Stimulated activated CD8-positive, alpha-beta memory T cell treated with anti-CD3 and anti-CD28 coated beads, Interleukin-2, amount 100 ng/mL, for 48 hours (primary cell): Measurements from ENCODE around the gene AHCYL2.
"Not testable (repeated sequence)": the region's sequence is repeated elsewhere in the genome, so short reads cannot be mapped to it uniquely, and the experiment has no call there.

Source experiments
- DNase-seq, 2 donors: peaks; one replicate each; pipeline ENCODE4 v3.0.0-alpha.2; 2020; ENCODE audit warnings: low read depth in 2 of 2

AHCYL2 gene

DNA sequence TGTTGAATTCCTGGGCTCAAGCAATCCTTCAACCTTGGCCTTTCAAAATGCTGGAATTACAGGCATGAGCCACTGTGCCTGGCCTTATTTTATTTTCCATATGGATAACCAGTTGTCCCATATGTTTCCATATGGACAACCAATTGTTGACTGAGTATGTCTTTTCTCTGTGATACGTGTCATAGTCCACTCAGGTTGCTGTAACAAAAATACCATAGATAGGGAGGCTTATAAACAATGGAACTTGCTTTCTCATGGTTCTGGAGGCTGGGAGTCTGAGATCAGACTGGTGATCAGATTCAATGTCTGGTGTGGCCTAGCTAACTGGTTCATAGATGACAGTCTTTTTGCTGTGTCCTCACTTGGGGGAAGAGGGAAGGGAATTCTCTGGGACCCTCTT lies 19.4 kb downstream of the AHCYL2 start:
- DNase-seq, result no peak

GRCh38 chr7:129245533-129245932 lies 20.7 kb downstream of the AHCYL2 start:
- no peak for DNase-seq

GRCh38 chr7:129247087-129247486 lies 22.3 kb downstream of the AHCYL2 start:
- no peak for DNase-seq

GRCh38 chr7:129252128-129252527 lies 27.3 kb downstream of the AHCYL2 start:
- DNase-seq, result no peak

DNA sequence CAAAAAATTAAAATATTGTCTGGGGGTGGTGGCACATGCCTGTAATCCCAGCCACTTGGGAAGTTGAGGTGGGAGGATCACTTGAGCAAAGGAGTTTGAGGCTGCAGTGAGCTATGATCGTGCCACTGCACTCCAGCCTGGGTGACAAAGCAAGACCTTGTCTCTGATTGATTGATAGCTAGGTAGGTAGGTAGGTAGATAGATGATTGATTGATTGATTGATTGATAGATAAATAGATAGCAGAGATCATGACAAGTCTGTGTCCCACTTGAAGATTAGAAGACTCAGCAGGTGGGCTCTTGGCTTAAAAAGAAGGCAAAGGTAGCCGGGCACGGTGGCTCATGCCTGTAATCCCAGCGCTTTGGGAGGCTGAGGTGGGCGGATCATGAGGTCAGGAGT lies 27.8 kb downstream of the AHCYL2 start:
- DNase-seq, result not testable (repeated sequence)

- DNase-seq, result no peak
These were observed 31.0 kb downstream of the AHCYL2 start for GRCh38 chr7:129255800-129256199.

GRCh38 chr7:129256221-129256620 lies 31.4 kb downstream of the AHCYL2 start:
- DNase-seq, result no peak

- DNase-seq, result no peak
These were observed 32.3 kb downstream of the AHCYL2 start for GRCh38 chr7:129257168-129257567.

DNA sequence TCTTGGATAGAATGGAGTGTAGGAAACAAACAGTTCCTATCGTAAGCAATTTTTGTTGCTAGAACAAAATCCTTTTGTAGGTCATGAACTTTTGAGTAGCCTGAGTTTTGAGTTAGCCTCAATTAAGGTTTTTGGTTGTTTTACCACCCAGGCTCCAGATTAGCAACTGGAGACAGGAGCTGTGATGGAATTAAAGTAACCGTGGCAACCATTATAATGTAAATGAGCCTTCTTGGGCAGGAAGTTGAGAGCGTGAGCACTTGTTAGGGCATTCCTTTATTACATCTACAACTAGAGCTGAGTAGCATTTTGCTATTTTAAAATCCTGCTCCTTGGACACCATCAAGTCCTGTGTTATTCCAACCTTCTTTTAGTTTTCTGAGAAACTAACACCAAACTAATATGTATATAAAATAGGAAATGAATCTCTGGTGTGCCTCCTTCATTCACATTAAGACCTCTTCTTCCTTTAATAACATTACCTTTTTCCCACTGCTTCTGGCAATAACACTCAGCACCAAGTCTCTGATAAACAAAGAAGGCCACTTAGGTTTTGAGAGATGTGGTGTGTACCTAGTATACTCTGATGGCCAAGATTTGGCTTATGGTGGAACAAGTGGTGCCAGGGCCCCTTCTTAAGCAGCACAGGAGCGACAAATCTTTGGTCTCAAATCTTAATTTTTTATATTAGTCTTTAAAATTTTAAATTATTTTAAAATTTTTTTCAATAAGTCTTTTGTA lies 34.0 kb downstream of the AHCYL2 start:
- DNase-seq, result no peak

DNA sequence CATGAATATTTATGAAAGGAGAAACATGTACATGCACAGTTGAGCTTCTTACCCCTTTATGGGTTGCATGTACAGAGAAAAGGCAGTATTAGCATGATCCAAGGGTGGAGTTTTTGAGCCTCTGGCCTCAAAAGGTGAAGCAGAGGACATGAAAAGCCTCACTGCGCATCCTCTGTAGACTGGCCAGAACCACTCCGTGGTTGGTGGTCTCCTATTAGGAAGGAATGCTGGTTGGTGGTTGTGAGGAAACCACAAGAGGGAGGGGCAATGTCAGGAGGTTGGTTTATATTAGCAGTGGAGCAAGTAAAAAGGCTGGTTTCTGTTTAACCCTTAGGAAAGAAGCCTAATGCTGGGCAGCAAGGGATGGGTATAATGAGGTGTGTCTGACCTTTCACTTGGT lies 37.5 kb downstream of the AHCYL2 start:
- no peak for DNase-seq

- DNase-seq, result no peak
These were observed 38.3 kb downstream of the AHCYL2 start for GRCh38 chr7:129263168-129263567.

GRCh38 chr7:129264534-129264933 lies 39.7 kb downstream of the AHCYL2 start:
- no peak for DNase-seq

GRCh38 chr7:129265328-129265727 lies 40.5 kb downstream of the AHCYL2 start:
- no peak for DNase-seq

- DNase-seq, result no peak
These were observed 41.4 kb downstream of the AHCYL2 start for GRCh38 chr7:129266181-129266580.

DNA sequence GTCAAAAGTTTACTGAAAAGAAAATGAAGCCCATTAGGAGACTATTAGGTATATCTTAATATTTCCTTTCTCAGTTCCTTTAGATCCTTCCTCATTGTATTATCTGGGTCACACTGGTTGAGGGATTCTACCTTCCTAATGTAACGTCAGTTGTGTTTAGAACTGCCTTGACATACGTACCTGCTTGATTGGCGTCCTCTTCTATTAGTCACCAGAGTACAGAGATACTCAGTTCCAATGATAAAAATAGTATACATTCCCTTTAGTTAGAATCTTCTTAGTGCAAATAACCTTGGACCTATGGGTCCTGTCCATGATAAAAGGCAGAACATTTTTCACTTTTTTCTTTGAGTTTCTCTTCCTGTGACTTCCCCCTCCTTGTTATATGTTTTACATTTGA lies 45.2 kb downstream of the AHCYL2 start:
- DNase-seq, result no peak

DNA sequence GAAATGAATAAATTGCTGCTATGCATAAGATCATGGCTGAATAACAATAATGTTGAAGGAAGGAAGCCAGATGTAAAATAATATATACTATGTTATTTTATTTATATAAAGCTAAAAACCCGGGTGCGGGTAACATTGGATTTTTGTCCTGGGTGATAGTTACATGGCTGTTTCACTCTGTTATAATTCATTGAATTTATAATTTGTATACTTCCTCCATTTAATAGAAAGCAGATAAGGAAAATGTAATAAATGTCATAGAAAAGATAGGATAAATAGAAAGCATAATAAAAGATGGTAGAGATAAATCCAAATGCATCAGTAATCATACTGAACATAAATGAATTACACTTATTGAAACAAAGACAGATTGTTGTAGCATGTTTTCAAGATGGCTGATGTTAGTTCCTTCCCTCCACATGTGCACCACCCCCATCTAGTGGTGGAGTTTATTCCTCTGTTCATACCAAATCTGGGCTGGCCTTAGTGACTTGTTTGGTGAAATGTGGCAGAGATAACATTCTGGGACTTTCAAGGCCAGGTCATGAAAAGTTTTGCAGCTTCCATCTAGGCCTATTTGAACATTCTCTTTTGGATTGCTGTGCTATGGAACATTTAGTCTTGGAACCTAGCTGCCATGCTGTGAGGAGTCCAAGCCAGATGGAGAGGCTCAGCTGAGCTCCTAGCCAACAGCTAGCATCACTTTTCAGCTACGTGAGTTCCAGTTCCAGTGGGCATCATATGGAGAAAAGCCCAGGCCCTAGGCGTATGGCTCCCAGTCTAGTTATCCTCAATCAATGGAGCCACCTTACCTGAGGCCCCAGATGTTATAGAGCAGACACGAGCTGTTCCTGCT lies 46.9 kb downstream of the AHCYL2 start:
- peak; percentile 6 to 31 for DNase-seq

- no peak for DNase-seq
These were observed 49.1 kb downstream of the AHCYL2 start for GRCh38 chr7:129273936-129274335.

DNA sequence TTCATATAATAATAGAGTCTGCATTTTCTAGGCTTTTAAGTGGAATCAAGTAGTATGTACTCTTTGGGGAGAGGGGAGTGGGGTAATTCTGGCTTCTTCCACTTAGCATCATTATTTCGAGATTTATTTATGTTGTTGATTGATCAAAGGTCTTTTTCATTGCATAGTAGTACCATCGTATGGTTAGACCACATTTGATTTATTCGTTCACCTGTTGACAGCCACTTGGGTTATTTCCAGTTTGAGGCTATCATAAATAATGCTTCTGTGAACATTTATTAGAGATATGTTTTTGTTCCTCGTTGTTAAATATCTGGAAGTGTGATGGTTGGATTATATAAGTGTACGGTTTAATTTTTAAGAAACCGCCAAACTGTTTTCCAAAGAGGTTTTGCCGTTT lies 52.8 kb downstream of the AHCYL2 start:
- no peak for DNase-seq

DNA sequence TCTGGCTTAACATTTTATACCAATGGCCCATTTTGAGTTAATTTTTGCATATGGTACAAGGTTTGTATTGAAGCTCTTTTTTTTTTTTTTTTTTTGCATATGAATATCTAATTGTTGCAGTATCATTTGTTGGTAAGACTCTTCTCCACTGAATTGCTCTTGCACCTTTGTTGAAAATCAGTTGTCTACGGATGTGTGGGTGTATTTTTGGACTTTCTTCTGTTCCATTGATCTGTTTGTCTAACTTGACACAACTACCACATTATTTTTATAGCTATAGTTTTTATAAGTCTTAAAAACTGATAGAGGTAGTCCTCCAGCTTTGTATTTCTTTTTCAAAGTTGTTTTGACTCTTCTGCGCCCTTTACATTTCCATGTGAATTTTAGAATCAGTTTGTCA lies 53.9 kb downstream of the AHCYL2 start:
- no peak for DNase-seq

DNA sequence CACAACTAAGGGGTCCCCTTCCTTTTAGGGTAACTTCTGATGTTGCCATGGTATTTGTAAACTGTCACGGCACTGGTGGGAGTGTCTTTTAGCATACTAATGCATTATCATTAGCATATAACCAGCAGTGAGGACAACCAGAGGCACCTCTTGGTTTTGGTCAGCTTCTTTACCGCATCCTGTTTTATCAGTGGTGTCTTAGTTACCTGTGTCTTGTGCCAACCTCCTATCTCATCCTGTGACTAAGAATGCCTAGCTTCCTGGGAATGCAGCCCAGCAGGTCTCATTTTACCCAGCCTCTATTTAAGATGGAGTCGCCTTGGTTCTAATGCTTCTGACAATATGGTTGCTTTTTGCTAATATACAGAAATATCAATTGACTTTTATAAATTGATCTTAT lies 54.9 kb downstream of the AHCYL2 start:
- DNase-seq, result no peak

- no peak for DNase-seq
These were observed 56.3 kb downstream of the AHCYL2 start for GRCh38 chr7:129281163-129281562.

- no peak for DNase-seq
These were observed 58.0 kb downstream of the AHCYL2 start for GRCh38 chr7:129282865-129283264.

DNA sequence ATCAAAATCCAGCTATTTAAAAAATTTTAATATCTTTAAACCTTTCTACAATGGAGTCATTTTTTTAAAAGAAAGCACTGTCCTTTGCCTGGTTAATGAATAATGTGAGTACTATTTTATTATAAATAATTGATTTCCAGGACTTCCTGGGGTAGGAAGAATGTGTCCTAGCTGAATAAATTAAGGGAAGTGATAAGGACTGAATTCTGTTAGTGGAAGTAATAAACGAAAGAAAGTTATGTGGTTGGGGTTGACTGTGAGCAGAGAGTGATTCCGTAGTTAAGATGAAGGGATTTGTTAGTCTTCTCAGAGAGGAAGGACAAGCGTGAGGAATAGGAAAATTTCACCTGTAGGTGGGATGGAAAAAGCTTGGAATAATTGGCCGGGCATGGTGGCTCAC lies 59.1 kb downstream of the AHCYL2 start:
- no peak for DNase-seq
